ENCODE measurements around the gene CENPT. TPM values are rescaled to one million over a fixed set of nuclear protein-coding genes. Genes with fewer than 3 reads are reported as not detected.

CENPT gene
- total RNA-seq, 2 donors from 2014 or later: 57.1 to 122 TPM

DNA sequence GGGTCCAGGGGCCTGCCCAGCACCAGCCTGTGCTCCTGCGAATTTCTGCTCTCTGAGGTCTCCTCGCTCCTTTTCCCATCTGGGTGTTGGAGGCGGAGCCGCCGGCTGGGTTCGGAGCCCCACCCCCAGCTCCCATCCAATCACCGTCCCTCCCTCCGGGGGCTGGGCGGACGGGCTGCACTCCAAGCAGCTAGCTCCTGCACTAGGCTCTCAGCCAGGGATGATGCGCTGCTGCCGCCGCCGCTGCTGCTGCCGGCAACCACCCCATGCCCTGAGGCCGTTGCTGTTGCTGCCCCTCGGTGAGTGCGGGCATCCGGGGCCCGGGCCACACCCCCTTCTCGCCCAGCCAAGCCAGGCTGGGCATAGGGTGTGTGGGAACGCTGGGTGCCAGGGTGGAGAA lies 37.2 kb upstream of the CENPT start, which contains the start of gene NRN1L:
NRN1L (plus strand) TSS at position 202 of the 400 bp plus-strand sequence; CDS start at position 221, 19 bp downstream.
- intact Hi-C loops (cut with DNase I): loop anchor here (5.0 kb wide), 1 partner anchor 38 kb away; no protein-coding TSS in a partner anchor
- Histone ChIP-seq H3K4me1 (no peaks in the 10 kb centered on the region), H3K36me3 (replicated peaks in 1 of 2; ENCODE audit: insufficient read depth in 1 of 2, low read depth in 2 of 2) (peaks cover 5 to 24% of the 10 kb centered on the region in 2 donors), H3K4me3 (no peak within 1 kb of the TSS), H3K27ac (no peak within 1 kb of the TSS), H3K9me3 (no peaks in the 10 kb centered on the region), H3K27me3 (no peaks in the 10 kb centered on the region)
- peak; percentile 55 to 78 (median 71) for DNase-seq
- TF ChIP-seq POLR2A (IDR thresholded peaks at IDR 0.05): no peak
- TF ChIP-seq, protein P1, sequence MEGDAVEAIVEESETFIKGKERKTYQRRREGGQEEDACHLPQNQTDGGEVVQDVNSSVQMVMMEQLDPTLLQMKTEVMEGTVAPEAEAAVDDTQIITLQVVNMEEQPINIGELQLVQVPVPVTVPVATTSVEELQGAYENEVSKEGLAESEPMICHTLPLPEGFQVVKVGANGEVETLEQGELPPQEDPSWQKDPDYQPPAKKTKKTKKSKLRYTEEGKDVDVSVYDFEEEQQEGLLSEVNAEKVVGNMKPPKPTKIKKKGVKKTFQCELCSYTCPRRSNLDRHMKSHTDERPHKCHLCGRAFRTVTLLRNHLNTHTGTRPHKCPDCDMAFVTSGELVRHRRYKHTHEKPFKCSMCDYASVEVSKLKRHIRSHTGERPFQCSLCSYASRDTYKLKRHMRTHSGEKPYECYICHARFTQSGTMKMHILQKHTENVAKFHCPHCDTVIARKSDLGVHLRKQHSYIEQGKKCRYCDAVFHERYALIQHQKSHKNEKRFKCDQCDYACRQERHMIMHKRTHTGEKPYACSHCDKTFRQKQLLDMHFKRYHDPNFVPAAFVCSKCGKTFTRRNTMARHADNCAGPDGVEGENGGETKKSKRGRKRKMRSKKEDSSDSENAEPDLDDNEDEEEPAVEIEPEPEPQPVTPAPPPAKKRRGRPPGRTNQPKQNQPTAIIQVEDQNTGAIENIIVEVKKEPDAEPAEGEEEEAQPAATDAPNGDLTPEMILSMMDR (IDR thresholded peaks at IDR 0.05): no peak
- WGBS, 2 donors: 51 to 85% methylated on average over 18 to 22 of the region's 22 CpGs
- peak; percentile 60 for ATAC-seq

DNA sequence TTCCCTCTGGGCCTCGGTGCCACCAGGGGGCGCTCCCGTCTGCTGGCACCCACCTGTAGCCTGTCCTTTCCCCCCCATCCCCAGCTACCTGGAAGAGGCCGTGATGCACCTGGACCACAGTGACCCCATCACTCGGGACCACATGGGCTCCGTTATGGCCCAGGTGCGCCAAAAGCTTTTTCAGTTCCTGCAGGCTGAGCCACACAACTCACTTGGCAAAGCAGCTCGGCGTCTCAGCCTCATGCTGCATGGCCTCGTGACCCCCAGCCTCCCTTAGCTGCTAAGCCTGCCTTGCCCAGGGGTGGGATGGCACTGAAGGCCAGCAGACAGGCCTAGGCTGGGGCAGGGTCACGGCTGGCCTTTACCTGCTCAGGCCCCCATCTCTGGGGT lies 36.4 kb upstream of the CENPT start:
- Histone ChIP-seq H3K27ac (no peak overlapping the region), H3K9me3 (no peaks in the 10 kb centered on the region), H3K4me1 (no peaks in the 10 kb centered on the region), H3K4me3 (no peak overlapping the region), H3K36me3 (replicated peaks in 1 of 2; ENCODE audit: insufficient read depth in 1 of 2, low read depth in 2 of 2) (peaks cover 13 to 32% of the 10 kb centered on the region in 2 donors), H3K27me3 (no peaks in the 10 kb centered on the region)
- 49 to 56% methylated on average over 9 to 11 of the region's 11 CpGs for WGBS, 2 donors
- intact Hi-C loops (cut with DNase I): loop anchor here (5.0 kb wide), 1 partner anchor 38 kb away; no protein-coding TSS in a partner anchor
- DNase-seq: peak; percentile 68 to 83 (median 72)
- ATAC-seq: peak; percentile 74
- TF ChIP-seq POLR2A (IDR thresholded peaks at IDR 0.05): no peak
- TF ChIP-seq, protein P1 (IDR thresholded peaks at IDR 0.05): peak; percentile 76 to 89 (median 84)

DNA sequence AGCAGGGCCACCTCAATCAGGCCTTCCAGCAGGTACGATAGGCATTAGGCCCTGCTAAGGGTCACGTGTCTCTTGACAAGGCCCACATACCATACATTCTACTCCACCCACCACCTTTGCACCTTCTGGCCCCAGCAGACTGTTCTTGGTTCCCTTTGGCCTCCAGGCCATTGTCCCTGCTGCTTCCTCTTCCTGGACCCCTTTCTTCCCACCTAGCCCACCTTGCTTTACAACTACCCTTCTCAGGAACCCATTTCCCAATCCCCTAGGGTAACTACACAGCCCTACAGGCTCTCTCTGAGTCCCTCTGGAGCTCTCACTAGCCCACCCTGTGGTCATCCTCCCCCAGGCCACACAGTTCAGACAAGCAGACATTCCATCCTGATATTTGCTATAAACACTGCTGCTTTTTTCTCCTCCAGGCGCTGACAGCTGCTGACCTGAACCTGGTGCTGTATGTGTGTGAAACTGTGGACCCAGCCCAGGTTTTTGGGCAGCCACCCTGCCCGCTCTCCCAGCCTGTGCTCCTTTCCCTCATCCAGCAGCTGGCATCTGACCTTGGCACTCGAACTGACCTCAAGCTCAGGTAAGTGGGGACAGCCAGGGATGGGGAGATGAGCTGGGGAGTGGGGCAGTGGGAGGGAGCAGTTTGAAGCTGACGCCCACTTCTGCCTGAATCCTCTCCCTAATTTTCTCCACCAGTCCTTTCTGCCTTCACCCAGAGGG lies 35.8 kb upstream of the CENPT start:
- TF ChIP-seq, protein P1 (IDR thresholded peaks at IDR 0.05): no peak
- no peak for TF ChIP-seq POLR2A (IDR thresholded peaks at IDR 0.05)
- ATAC-seq: peak; percentile 14
- no peak overlapping the region for H3K27ac ChIP-seq
- WGBS, 2 donors: 66 to 70% methylated on average over 6 of the region's 6 CpGs
- no peaks in the 10 kb centered on the region for H3K27me3 ChIP-seq
- intact Hi-C loops (cut with DNase I): loop anchor here (5.0 kb wide), 1 partner anchor 39 kb away; no protein-coding TSS in a partner anchor
- no peak overlapping the region for H3K4me3 ChIP-seq
- no peaks in the 10 kb centered on the region for H3K4me1 ChIP-seq
- peaks cover 17 to 34% of the 10 kb centered on the region in 2 donors for H3K36me3 ChIP-seq (replicated peaks in 1 of 2; ENCODE audit: insufficient read depth in 1 of 2, low read depth in 2 of 2)
- DNase-seq: no peak
- no peaks in the 10 kb centered on the region for H3K9me3 ChIP-seq

DNA sequence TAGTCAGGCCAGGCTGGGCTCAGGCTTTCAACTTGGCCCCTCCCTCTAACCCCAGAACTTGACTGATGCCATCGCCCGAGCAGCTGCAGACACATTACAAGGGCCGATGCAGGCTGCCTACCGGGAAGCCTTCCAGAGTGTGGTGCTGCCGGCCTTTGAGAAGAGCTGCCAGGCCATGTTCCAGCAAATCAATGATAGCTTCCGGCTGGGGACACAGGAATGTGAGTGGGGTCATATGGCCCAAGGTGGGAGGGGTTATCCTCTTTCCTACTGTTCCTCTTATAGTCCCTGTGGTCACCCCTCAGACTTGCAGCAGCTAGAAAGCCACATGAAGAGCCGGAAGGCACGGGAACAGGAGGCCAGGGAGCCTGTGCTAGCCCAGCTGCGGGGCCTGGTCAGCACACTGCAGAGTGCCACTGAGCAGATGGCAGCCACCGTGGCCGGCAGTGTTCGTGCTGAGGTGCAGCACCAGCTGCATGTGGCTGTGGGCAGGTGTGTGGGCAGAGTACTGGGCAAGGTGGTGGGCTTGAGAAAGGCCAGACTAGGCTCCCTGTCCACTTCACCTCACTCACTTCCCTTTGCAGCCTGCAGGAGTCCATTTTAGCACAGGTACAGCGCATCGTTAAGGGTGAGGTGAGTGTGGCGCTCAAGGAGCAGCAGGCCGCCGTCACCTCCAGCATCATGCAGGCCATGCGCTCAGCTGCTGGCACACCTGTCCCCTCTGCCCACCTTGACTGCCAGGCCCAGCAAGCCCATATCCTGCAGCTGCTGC lies 35.1 kb upstream of the CENPT start:
- Histone ChIP-seq H3K4me1 (no peaks in the 10 kb centered on the region), H3K4me3 (no peak overlapping the region), H3K36me3 (replicated peaks in 1 of 2; ENCODE audit: insufficient read depth in 1 of 2, low read depth in 2 of 2) (peaks cover 21 to 42% of the 10 kb centered on the region in 2 donors), H3K9me3 (no peaks in the 10 kb centered on the region), H3K27ac (no peak overlapping the region), H3K27me3 (no peaks in the 10 kb centered on the region)
- DNase-seq: peak in 1 of 4 donors; percentile 34
- WGBS, 2 donors: 71 to 100% methylated on average over 2 to 18 of the region's 18 CpGs
- intact Hi-C loops (cut with DNase I): loop anchor here (5.0 kb wide), 1 partner anchor 40 kb away; no protein-coding TSS in a partner anchor
- TF ChIP-seq POLR2A (IDR thresholded peaks at IDR 0.05): no peak
- ATAC-seq: no peak

DNA sequence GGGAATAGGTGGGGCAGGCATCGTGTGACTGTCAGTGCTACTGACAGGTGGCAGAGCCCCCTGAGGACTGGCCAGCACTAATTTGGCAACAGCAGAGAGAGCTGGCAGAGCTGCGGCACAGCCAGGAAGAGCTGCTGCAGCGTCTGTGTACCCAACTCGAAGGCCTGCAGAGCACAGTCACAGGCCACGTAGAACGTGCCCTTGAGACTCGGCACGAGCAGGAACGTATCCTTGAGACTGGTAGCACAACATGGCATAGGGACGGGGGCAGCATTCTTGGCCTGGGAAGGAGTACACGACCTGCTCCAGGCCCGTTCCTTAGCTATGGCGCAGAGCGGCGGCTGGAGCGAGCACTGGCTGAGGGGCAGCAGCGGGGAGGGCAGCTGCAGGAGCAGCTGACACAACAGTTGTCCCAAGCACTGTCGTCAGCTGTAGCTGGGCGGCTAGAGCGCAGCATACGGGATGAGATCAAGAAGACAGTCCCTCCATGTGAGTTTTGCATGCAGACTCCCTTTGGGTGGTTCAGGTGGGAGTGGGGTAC lies 34.2 kb upstream of the CENPT start:
- intact Hi-C loops (cut with DNase I): loop anchor here (5.0 kb wide), 1 partner anchor 41 kb away; no protein-coding TSS in a partner anchor
- peaks cover 21 to 46% of the 10 kb centered on the region in 2 donors for H3K36me3 ChIP-seq (replicated peaks in 1 of 2; ENCODE audit: insufficient read depth in 1 of 2, low read depth in 2 of 2)
- H3K4me3 ChIP-seq: no peak overlapping the region
- 89 to 98% methylated on average over 16 to 21 of the region's 21 CpGs for WGBS, 2 donors
- H3K27ac ChIP-seq: no peak overlapping the region
- H3K9me3 ChIP-seq: no peaks in the 10 kb centered on the region
- no peak for TF ChIP-seq POLR2A (IDR thresholded peaks at IDR 0.05)
- TF ChIP-seq, protein P1 (IDR thresholded peaks at IDR 0.05): no peak
- no peaks in the 10 kb centered on the region for H3K4me1 ChIP-seq
- DNase-seq: peak in 1 of 4 donors; percentile 34
- ATAC-seq: no peak
- no peaks in the 10 kb centered on the region for H3K27me3 ChIP-seq

Measured in body of pancreas (tissue), 4 donors.